ENCODE data around the gene MB.

DNA sequence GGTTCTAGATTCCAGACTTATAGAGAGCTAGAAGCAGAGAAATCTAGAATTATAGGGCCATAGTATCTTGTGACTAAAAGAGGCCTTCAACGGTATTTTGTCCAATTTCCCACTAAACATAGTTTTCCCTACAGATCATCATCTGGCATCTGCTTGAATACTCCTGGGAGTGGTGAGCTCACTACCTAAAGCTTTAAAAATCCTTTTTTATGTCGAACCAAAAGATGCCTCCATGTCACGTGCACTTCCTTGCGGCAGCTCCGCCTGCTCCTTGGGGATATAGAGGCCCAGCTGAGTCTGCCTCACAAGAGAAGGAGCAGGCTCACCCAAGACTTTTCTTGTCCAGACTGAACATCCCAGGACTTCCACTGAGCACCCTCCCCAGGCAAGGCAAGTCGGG, 4.3 kb upstream of the MB start:
- TF ChIP-seq CTCF (IDR thresholded peaks at IDR 0.05) (no peak), POLR2A (IDR thresholded peaks at IDR 0.05) (no peak)
